WTC11 (cell line): ENCODE results near the gene TXN. TPM values are rescaled to one million over a fixed set of nuclear protein-coding genes. Genes with fewer than 3 reads are reported as not detected.

Source experiments
- ATAC-seq: fragments of 200-7000 bp; cut with Tn5 transposase; 2 replicates; pipeline ENCODE4 v1.10.0; 2021; ENCODE audit warnings: mild to moderate bottlenecking, moderate library complexity
- CTCF ChIA-PET: fragments of 300-600 bp; sonication (Branson Sonifier 250); formaldehyde crosslinking; loops from one replicate; lab custom pipeline; 2021; ENCODE audit warnings: antibody characterized with exemption; lab: Charles Lee
- POLR2A ChIA-PET: fragments of 350-600 bp; sonication (Branson Sonifier 250); formaldehyde crosslinking; loops from one replicate; lab custom pipeline; 2021; ENCODE audit warnings: antibody characterized with exemption; lab: Charles Lee
- DNase-seq: peaks from one replicate; pipeline ENCODE4 v3.0.0; 2021; ENCODE audit warnings: low spot score
- H3K27ac Mint-ChIP-seq: 2 replicates; pipeline ENCODE4 v1.8.0; 2021; ENCODE audit warnings: mixed read lengths
- H3K27me3 Mint-ChIP-seq: 2 replicates; pipeline ENCODE4 v1.8.0; 2021; ENCODE audit warnings: low read depth, mild to moderate bottlenecking, moderate library complexity, mixed read lengths
- H3K36me3 Mint-ChIP-seq: 2 replicates; pipeline ENCODE4 v1.8.0; 2021; ENCODE audit warnings: mixed read lengths
- H3K4me1 Mint-ChIP-seq: 2 replicates; pipeline ENCODE4 v1.8.0; 2022; ENCODE audit warnings: mixed read lengths
- H3K4me3 Mint-ChIP-seq: 2 replicates; pipeline ENCODE4 v1.8.0; 2021; ENCODE audit warnings: mild to moderate bottlenecking, moderate library complexity, mixed read lengths
- H3K9me3 Mint-ChIP-seq: 2 replicates; pipeline ENCODE4 v1.8.0; 2021; ENCODE audit warnings: mixed read lengths
- ELF4 ChIP-seq: sonication (generic); formaldehyde crosslinking; IDR thresholded peaks from 2 replicates; pipeline ENCODE4 v1.8.1; 2022; ENCODE audit warnings: low read depth, mild to moderate bottlenecking, moderate library complexity, missing genetic modification reagents
- ESRRA ChIP-seq: sonication (generic); formaldehyde crosslinking; IDR thresholded peaks from 2 replicates; pipeline ENCODE4 v1.8.1; 2022; ENCODE audit warnings: mild to moderate bottlenecking, missing genetic modification reagents, borderline replicate concordance
- FOXJ3 ChIP-seq: sonication (generic); formaldehyde crosslinking; IDR thresholded peaks from 2 replicates; pipeline ENCODE4 v1.9.0; 2021; ENCODE audit warnings: missing genetic modification reagents, mild to moderate bottlenecking, borderline replicate concordance
- GTF2I ChIP-seq: fragments of 250-450 bp; sonication (Bioruptor Pico); conservative IDR thresholded peaks from 2 replicates; pipeline ENCODE4 v1.4.0; 2021; ENCODE audit warnings: mild to moderate bottlenecking
- PRRX2 ChIP-seq: fragments of 250-450 bp; sonication (Bioruptor Pico); IDR thresholded peaks from 2 replicates; pipeline ENCODE4 v1.8.0; 2021; ENCODE audit warnings: mild to moderate bottlenecking
- RELA ChIP-seq: sonication (generic); formaldehyde crosslinking; IDR thresholded peaks from 2 replicates; pipeline ENCODE4 v1.8.1; 2022; ENCODE audit warnings: missing genetic modification reagents, mild to moderate bottlenecking, borderline replicate concordance
- SMAD4 ChIP-seq: sonication (generic); formaldehyde crosslinking; IDR thresholded peaks from 2 replicates; pipeline ENCODE4 v1.8.0; 2022; ENCODE audit warnings: mild to moderate bottlenecking, missing genetic modification reagents
- SOX15 ChIP-seq: fragments of 250-450 bp; sonication (Bioruptor Pico); IDR thresholded peaks from 2 replicates; pipeline ENCODE4 v1.9.0; 2021; ENCODE audit warnings: mild to moderate bottlenecking
- ZBTB21 ChIP-seq: sonication (generic); formaldehyde crosslinking; IDR thresholded peaks from 2 replicates; pipeline ENCODE4 v1.8.1; 2023; ENCODE audit warnings: mild to moderate bottlenecking, missing genetic modification reagents, borderline replicate concordance
- ZNF232 ChIP-seq: sonication (generic); formaldehyde crosslinking; IDR thresholded peaks from 2 replicates; pipeline ENCODE4 v1.8.0; 2022; ENCODE audit warnings: mild to moderate bottlenecking, missing genetic modification reagents
- total RNA-seq: library from RNA; stranded (reverse); gene quantifications from 3 replicates; pipeline ENCODE4 v1.2.3, GENCODE V29; 2021
- TF ChIP-seq, protein P1 (sequence below): fragments of 250-450 bp; sonication (Bioruptor Pico); IDR thresholded peaks from 2 replicates; pipeline ENCODE4 v2.1.2; 2022; ENCODE audit warnings: mild to moderate bottlenecking, moderate library complexity
- TF ChIP-seq, protein P2 (sequence below): sonication (generic); formaldehyde crosslinking; IDR thresholded peaks from 2 replicates; pipeline ENCODE4 v1.8.0; 2022; ENCODE audit warnings: mild to moderate bottlenecking, missing genetic modification reagents
- TF ChIP-seq, protein P3 (sequence below): sonication (generic); formaldehyde crosslinking; IDR thresholded peaks from 2 replicates; pipeline ENCODE4 v1.8.0; 2023; ENCODE audit warnings: missing genetic modification reagents, mild to moderate bottlenecking, borderline replicate concordance
- TF ChIP-seq, protein P4 (sequence below): sonication (generic); formaldehyde crosslinking; IDR thresholded peaks from 2 replicates; pipeline ENCODE4 v1.8.1; 2022; ENCODE audit warnings: missing genetic modification reagents, borderline replicate concordance
- TF ChIP-seq, protein P5 (sequence below): fragments of 250-450 bp; sonication (Bioruptor Pico); IDR thresholded peaks from 2 replicates; pipeline ENCODE4 v1.9.0; 2021; ENCODE audit warnings: mild to moderate bottlenecking, borderline replicate concordance
- TF ChIP-seq, protein P6 (sequence below): fragments of 250-450 bp; sonication (Bioruptor Pico); IDR thresholded peaks from 2 replicates; pipeline ENCODE4 v1.8.0; 2021; ENCODE audit warnings: mild to moderate bottlenecking
- TF ChIP-seq, protein P7 (sequence below): sonication (generic); formaldehyde crosslinking; IDR thresholded peaks from 2 replicates; pipeline ENCODE4 v1.8.0; 2022; ENCODE audit warnings: mild to moderate bottlenecking, missing genetic modification reagents
- TF ChIP-seq, protein P8 (sequence below): sonication (generic); formaldehyde crosslinking; IDR thresholded peaks from 2 replicates; pipeline ENCODE4 v1.8.1; 2023; ENCODE audit warnings: mild to moderate bottlenecking, missing genetic modification reagents

The TXN gene
- total RNA-seq, 1 experiment from 2014 or later, result 245 TPM

DNA sequence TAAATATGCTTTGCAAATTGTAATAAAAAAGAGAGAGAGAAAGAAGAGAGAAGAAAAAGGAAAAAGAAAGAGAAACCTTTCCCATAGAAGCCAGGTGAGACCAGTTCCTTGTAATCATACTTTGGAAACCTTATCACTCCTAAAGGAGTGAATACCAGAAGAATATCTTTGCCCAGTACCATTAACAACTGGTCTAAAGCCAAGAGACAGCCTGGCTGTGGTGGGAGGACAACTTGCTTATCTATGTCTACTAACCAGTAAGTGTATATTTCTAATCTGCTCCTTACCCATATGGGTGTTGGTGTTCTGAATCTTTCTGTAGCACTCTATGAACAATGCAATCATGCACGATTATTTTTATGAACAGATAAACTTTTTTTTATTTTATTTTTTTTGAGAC lies 10.5 kb upstream of the TXN start:
- Mint-ChIP-seq H3K4me1 (no peaks in the 10 kb centered on the region), H3K36me3 (no peaks in the 10 kb centered on the region), H3K4me3 (no peak overlapping the region), H3K9me3 (peaks cover 5% of the 10 kb centered on the region; the same call in 1 of the 2 replicates), H3K27ac (no peak overlapping the region), H3K27me3 (no peaks in the 10 kb centered on the region)
- ChIA-PET POLR2A (no interaction called here), CTCF (no interaction called here)
- ATAC-seq (no peak), DNase-seq (no peak)
- TF ChIP-seq, protein P1, sequence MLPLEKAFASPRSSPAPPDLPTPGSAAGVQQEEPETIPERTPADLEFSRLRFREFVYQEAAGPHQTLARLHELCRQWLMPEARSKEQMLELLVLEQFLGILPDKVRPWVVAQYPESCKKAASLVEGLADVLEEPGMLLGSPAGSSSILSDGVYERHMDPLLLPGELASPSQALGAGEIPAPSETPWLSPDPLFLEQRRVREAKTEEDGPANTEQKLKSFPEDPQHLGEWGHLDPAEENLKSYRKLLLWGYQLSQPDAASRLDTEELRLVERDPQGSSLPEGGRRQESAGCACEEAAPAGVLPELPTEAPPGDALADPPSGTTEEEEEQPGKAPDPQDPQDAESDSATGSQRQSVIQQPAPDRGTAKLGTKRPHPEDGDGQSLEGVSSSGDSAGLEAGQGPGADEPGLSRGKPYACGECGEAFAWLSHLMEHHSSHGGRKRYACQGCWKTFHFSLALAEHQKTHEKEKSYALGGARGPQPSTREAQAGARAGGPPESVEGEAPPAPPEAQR (CRISPR knock-in tag), result no peak
- no peak for TF ChIP-seq ESRRA (CRISPR knock-in tag)
- TF ChIP-seq, protein P2, sequence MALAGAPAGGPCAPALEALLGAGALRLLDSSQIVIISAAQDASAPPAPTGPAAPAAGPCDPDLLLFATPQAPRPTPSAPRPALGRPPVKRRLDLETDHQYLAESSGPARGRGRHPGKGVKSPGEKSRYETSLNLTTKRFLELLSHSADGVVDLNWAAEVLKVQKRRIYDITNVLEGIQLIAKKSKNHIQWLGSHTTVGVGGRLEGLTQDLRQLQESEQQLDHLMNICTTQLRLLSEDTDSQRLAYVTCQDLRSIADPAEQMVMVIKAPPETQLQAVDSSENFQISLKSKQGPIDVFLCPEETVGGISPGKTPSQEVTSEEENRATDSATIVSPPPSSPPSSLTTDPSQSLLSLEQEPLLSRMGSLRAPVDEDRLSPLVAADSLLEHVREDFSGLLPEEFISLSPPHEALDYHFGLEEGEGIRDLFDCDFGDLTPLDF (CRISPR knock-in tag), result no peak
- TF ChIP-seq, protein P3, sequence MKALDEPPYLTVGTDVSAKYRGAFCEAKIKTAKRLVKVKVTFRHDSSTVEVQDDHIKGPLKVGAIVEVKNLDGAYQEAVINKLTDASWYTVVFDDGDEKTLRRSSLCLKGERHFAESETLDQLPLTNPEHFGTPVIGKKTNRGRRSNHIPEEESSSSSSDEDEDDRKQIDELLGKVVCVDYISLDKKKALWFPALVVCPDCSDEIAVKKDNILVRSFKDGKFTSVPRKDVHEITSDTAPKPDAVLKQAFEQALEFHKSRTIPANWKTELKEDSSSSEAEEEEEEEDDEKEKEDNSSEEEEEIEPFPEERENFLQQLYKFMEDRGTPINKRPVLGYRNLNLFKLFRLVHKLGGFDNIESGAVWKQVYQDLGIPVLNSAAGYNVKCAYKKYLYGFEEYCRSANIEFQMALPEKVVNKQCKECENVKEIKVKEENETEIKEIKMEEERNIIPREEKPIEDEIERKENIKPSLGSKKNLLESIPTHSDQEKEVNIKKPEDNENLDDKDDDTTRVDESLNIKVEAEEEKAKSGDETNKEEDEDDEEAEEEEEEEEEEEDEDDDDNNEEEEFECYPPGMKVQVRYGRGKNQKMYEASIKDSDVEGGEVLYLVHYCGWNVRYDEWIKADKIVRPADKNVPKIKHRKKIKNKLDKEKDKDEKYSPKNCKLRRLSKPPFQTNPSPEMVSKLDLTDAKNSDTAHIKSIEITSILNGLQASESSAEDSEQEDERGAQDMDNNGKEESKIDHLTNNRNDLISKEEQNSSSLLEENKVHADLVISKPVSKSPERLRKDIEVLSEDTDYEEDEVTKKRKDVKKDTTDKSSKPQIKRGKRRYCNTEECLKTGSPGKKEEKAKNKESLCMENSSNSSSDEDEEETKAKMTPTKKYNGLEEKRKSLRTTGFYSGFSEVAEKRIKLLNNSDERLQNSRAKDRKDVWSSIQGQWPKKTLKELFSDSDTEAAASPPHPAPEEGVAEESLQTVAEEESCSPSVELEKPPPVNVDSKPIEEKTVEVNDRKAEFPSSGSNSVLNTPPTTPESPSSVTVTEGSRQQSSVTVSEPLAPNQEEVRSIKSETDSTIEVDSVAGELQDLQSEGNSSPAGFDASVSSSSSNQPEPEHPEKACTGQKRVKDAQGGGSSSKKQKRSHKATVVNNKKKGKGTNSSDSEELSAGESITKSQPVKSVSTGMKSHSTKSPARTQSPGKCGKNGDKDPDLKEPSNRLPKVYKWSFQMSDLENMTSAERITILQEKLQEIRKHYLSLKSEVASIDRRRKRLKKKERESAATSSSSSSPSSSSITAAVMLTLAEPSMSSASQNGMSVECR (CRISPR knock-in tag), result no peak
- TF ChIP-seq FOXJ3 (CRISPR knock-in tag), result no peak
- TF ChIP-seq, protein P4, sequence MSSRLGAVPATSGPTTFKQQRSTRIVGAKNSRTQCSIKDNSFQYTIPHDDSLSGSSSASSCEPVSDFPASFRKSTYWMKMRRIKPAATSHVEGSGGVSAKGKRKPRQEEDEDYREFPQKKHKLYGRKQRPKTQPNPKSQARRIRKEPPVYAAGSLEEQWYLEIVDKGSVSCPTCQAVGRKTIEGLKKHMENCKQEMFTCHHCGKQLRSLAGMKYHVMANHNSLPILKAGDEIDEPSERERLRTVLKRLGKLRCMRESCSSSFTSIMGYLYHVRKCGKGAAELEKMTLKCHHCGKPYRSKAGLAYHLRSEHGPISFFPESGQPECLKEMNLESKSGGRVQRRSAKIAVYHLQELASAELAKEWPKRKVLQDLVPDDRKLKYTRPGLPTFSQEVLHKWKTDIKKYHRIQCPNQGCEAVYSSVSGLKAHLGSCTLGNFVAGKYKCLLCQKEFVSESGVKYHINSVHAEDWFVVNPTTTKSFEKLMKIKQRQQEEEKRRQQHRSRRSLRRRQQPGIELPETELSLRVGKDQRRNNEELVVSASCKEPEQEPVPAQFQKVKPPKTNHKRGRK (CRISPR knock-in tag), result no peak
- no peak for TF ChIP-seq GTF2I (CRISPR knock-in tag)
- no peak for TF ChIP-seq PRRX2 (CRISPR knock-in tag)
- no peak for TF ChIP-seq SOX15
- no peak for TF ChIP-seq SMAD4
- no peak for TF ChIP-seq ELF4
- TF ChIP-seq, protein P5, sequence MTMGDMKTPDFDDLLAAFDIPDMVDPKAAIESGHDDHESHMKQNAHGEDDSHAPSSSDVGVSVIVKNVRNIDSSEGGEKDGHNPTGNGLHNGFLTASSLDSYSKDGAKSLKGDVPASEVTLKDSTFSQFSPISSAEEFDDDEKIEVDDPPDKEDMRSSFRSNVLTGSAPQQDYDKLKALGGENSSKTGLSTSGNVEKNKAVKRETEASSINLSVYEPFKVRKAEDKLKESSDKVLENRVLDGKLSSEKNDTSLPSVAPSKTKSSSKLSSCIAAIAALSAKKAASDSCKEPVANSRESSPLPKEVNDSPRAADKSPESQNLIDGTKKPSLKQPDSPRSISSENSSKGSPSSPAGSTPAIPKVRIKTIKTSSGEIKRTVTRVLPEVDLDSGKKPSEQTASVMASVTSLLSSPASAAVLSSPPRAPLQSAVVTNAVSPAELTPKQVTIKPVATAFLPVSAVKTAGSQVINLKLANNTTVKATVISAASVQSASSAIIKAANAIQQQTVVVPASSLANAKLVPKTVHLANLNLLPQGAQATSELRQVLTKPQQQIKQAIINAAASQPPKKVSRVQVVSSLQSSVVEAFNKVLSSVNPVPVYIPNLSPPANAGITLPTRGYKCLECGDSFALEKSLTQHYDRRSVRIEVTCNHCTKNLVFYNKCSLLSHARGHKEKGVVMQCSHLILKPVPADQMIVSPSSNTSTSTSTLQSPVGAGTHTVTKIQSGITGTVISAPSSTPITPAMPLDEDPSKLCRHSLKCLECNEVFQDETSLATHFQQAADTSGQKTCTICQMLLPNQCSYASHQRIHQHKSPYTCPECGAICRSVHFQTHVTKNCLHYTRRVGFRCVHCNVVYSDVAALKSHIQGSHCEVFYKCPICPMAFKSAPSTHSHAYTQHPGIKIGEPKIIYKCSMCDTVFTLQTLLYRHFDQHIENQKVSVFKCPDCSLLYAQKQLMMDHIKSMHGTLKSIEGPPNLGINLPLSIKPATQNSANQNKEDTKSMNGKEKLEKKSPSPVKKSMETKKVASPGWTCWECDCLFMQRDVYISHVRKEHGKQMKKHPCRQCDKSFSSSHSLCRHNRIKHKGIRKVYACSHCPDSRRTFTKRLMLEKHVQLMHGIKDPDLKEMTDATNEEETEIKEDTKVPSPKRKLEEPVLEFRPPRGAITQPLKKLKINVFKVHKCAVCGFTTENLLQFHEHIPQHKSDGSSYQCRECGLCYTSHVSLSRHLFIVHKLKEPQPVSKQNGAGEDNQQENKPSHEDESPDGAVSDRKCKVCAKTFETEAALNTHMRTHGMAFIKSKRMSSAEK (CRISPR knock-in tag), result no peak
- TF ChIP-seq, protein P6, sequence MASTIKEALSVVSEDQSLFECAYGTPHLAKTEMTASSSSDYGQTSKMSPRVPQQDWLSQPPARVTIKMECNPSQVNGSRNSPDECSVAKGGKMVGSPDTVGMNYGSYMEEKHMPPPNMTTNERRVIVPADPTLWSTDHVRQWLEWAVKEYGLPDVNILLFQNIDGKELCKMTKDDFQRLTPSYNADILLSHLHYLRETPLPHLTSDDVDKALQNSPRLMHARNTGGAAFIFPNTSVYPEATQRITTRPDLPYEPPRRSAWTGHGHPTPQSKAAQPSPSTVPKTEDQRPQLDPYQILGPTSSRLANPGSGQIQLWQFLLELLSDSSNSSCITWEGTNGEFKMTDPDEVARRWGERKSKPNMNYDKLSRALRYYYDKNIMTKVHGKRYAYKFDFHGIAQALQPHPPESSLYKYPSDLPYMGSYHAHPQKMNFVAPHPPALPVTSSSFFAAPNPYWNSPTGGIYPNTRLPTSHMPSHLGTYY (CRISPR knock-in tag), result no peak
- TF ChIP-seq, protein P7, sequence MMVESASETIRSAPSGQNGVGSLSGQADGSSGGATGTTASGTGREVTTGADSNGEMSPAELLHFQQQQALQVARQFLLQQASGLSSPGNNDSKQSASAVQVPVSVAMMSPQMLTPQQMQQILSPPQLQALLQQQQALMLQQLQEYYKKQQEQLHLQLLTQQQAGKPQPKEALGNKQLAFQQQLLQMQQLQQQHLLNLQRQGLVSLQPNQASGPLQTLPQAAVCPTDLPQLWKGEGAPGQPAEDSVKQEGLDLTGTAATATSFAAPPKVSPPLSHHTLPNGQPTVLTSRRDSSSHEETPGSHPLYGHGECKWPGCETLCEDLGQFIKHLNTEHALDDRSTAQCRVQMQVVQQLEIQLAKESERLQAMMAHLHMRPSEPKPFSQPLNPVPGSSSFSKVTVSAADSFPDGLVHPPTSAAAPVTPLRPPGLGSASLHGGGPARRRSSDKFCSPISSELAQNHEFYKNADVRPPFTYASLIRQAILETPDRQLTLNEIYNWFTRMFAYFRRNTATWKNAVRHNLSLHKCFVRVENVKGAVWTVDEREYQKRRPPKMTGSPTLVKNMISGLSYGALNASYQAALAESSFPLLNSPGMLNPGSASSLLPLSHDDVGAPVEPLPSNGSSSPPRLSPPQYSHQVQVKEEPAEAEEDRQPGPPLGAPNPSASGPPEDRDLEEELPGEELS (CRISPR knock-in tag), result no peak
- no peak for TF ChIP-seq ZBTB21
- no peak for TF ChIP-seq RELA (CRISPR knock-in tag)
- TF ChIP-seq ZNF232, result no peak
- TF ChIP-seq, protein P8, sequence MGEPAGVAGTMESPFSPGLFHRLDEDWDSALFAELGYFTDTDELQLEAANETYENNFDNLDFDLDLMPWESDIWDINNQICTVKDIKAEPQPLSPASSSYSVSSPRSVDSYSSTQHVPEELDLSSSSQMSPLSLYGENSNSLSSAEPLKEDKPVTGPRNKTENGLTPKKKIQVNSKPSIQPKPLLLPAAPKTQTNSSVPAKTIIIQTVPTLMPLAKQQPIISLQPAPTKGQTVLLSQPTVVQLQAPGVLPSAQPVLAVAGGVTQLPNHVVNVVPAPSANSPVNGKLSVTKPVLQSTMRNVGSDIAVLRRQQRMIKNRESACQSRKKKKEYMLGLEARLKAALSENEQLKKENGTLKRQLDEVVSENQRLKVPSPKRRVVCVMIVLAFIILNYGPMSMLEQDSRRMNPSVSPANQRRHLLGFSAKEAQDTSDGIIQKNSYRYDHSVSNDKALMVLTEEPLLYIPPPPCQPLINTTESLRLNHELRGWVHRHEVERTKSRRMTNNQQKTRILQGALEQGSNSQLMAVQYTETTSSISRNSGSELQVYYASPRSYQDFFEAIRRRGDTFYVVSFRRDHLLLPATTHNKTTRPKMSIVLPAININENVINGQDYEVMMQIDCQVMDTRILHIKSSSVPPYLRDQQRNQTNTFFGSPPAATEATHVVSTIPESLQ, result no peak
